Measurements from ENCODE around the gene MAN2A2.

DNA sequence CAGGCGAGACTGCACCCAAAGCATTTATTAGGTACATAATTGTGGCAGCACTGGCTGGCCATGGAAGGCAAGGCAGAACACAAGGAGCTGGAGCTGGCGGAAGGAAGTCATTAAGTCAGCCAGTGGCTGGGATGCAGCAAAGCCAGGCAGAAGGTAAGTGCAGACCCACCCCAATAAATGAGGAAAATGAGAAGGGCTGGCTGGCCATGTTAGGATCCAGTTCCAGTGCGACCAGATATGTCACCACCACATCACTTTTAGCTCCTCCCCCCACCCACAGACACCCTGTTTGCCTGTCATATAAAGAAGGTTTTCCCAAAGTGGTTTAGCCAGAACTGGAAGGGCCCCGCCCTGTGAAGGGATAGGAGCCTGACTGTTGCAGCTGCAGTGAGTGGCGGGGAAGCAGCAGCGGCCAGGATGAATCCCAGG is 34.8 kb upstream of the MAN2A2 start, which contains the start of gene FURIN:
- TF ChIP-seq, protein P1, sequence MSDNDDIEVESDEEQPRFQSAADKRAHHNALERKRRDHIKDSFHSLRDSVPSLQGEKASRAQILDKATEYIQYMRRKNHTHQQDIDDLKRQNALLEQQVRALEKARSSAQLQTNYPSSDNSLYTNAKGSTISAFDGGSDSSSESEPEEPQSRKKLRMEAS (IDR thresholded peaks at IDR 0.05) = no peak
- TF ChIP-seq YY1 (IDR thresholded peaks at IDR 0.05; ENCODE audit: low read depth) = no peak
- no peak for TF ChIP-seq FOXM1 (IDR thresholded peaks at IDR 0.05; ENCODE audit: borderline replicate concordance, low read depth)
- no peak for TF ChIP-seq ZBTB7A (IDR thresholded peaks at IDR 0.05; ENCODE audit: low read depth)
- TF ChIP-seq, protein P2, sequence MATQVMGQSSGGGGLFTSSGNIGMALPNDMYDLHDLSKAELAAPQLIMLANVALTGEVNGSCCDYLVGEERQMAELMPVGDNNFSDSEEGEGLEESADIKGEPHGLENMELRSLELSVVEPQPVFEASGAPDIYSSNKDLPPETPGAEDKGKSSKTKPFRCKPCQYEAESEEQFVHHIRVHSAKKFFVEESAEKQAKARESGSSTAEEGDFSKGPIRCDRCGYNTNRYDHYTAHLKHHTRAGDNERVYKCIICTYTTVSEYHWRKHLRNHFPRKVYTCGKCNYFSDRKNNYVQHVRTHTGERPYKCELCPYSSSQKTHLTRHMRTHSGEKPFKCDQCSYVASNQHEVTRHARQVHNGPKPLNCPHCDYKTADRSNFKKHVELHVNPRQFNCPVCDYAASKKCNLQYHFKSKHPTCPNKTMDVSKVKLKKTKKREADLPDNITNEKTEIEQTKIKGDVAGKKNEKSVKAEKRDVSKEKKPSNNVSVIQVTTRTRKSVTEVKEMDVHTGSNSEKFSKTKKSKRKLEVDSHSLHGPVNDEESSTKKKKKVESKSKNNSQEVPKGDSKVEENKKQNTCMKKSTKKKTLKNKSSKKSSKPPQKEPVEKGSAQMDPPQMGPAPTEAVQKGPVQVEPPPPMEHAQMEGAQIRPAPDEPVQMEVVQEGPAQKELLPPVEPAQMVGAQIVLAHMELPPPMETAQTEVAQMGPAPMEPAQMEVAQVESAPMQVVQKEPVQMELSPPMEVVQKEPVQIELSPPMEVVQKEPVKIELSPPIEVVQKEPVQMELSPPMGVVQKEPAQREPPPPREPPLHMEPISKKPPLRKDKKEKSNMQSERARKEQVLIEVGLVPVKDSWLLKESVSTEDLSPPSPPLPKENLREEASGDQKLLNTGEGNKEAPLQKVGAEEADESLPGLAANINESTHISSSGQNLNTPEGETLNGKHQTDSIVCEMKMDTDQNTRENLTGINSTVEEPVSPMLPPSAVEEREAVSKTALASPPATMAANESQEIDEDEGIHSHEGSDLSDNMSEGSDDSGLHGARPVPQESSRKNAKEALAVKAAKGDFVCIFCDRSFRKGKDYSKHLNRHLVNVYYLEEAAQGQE (IDR thresholded peaks at IDR 0.05; ENCODE audit: low read depth) = no peak
- TF ChIP-seq EP300 (IDR thresholded peaks at IDR 0.05; ENCODE audit: borderline replicate concordance) = no peak
- TF ChIP-seq CREB1 (IDR thresholded peaks at IDR 0.05; ENCODE audit: low read depth) = no peak
- TF ChIP-seq TAF1 (IDR thresholded peaks at IDR 0.05; ENCODE audit: low read depth) = no peak
- no peak for TF ChIP-seq RAD21 (IDR thresholded peaks at IDR 0.05; ENCODE audit: low read depth)
- no peak for TF ChIP-seq NFIC (IDR thresholded peaks at IDR 0.05)
- TF ChIP-seq CEBPB (IDR thresholded peaks at IDR 0.05) = no peak
